ENCODE results near the gene PHPT1.

- no peak for TF ChIP-seq CTCF (IDR thresholded peaks at IDR 0.05; ENCODE audit: control extremely low read depth in 1 of 3, insufficient read depth in 1 of 3, low read depth in 1 of 3, low read length in 3 of 3)
- no peak for TF ChIP-seq EP300 (IDR thresholded peaks at IDR 0.05; ENCODE audit: borderline replicate concordance in 1 of 2, low read depth in 2 of 2, low read length in 2 of 2)
- no peak for TF ChIP-seq CHD2 (IDR thresholded peaks at IDR 0.05; ENCODE audit: low read length)
- no peak for TF ChIP-seq GABPA (IDR thresholded peaks at IDR 0.05; ENCODE audit: borderline replicate concordance, insufficient read depth, low read length)
- no peak for TF ChIP-seq EZH2 (IDR thresholded peaks at IDR 0.05; ENCODE audit: low read depth, low read length, severe bottlenecking)
- no peak for TF ChIP-seq HDAC6 (IDR thresholded peaks at IDR 0.05; ENCODE audit: low read depth, low read length)
- TF ChIP-seq POLR2AphosphoS5 (IDR thresholded peaks at IDR 0.05; ENCODE audit: low read depth, low read length), result no peak
- TF ChIP-seq RAD21 (IDR thresholded peaks at IDR 0.05 in 1 of 2, conservative IDR thresholded peaks at IDR 0.05 in 1 of 2; ENCODE audit: low read depth in 2 of 2, low read length in 2 of 2), result no peak
- TF ChIP-seq JUN (IDR thresholded peaks at IDR 0.05; ENCODE audit: low read depth, low read length), result no peak
Observed at GRCh38 chr9:136828474-136829140, 20.6 kb upstream of the PHPT1 start.
